Mucosa of rectum (tissue), 2 donors: ENCODE data around the gene TEKT5.

Experiments used
- H3K27ac ChIP-seq, 2 donors: one replicate each; pipeline ENCODE4 v1.7.0; 2013; ENCODE audit warnings: inconsistent platforms in 2 of 2, low read depth in 2 of 2, low read length in 2 of 2
- H3K27me3 ChIP-seq, 2 donors: one replicate each; pipeline ENCODE4 v1.7.0; 2013; ENCODE audit warnings: low read length in 2 of 2; ENCODE audit not compliant: control insufficient read depth in 2 of 2, insufficient read depth in 2 of 2
- H3K36me3 ChIP-seq, 2 donors: one replicate each; pipeline ENCODE4 v1.7.0; 2013; ENCODE audit warnings: low read length in 2 of 2; ENCODE audit not compliant: control insufficient read depth in 2 of 2, insufficient read depth in 2 of 2
- H3K4me1 ChIP-seq, 2 donors: one replicate each; pipeline ENCODE4 v1.7.0; 2013; ENCODE audit warnings: low read length in 2 of 2, mild to moderate bottlenecking in 1 of 2; ENCODE audit not compliant: control insufficient read depth in 2 of 2, insufficient read depth in 2 of 2
- H3K4me3 ChIP-seq, 2 donors: one replicate each; pipeline ENCODE4 v1.7.0; 2013; ENCODE audit warnings: low read length in 2 of 2
- H3K9ac ChIP-seq, 2 donors: one replicate each; pipeline ENCODE4 v1.7.0; 2013; ENCODE audit warnings: low read length in 2 of 2, low read depth in 1 of 2, mild to moderate bottlenecking in 1 of 2
- H3K9me3 ChIP-seq, 2 donors: one replicate each; pipeline ENCODE4 v1.7.0; 2013; ENCODE audit warnings: low read length in 2 of 2; ENCODE audit not compliant: control insufficient read depth in 2 of 2
- donor health status: healthy.
- donor health status: Normal muscosa, but diverticular disease.

The TEKT5 gene

DNA sequence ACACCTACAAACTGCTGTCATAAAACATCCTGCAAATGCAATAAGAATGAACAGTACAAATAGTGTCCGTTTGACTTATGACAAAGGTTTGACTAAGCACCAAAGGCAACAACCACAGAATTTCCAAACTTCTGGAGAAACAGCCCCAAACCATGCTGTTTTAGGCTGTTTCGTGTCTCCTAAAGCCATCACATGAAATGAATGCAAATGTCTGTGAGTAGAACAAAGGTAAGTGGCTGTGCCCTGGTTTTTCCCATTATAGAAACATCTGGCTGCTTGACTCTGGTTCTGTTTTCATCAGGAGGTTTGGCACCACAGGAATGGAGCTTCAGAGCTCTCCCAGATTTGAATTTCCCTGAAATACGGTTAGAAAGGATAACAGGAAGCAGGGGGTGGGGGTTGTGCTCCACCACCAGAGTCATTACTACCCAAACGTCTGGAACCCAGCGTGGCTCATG, 109.7 kb downstream of the TEKT5 start:
- Histone ChIP-seq H3K4me1 (peaks cover 0 to 3% of the 10 kb centered on the region in 2 donors), H3K9ac (no peak overlapping the region), H3K27ac (no peak overlapping the region), H3K27me3 (no peaks in the 10 kb centered on the region), H3K36me3 (no peaks in the 10 kb centered on the region), H3K4me3 (no peak overlapping the region), H3K9me3 (no peaks in the 10 kb centered on the region)

DNA sequence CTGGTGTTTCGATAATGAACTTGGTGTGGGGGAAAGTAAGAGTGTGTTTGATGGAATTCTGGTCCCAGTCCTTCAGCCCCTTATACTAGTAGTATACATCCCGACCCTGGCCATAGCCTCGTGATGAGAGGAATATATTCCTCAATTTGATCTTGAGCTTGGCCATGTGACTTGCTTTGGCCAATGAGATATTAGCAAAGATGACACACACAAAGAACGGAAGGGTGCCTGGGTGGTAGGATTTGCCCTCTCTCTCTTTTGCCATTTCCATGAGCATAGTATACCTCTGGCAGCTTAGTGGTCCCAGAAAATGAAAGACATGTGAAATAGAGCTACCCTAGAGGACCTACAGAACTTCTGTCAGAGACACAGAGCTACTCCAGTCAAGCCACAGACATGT, 111.5 kb downstream of the TEKT5 start:
- Histone ChIP-seq H3K36me3 (no peaks in the 10 kb centered on the region), H3K9me3 (no peaks in the 10 kb centered on the region), H3K27me3 (no peaks in the 10 kb centered on the region), H3K27ac (no peak overlapping the region), H3K4me3 (no peak overlapping the region), H3K9ac (no peak overlapping the region), H3K4me1 (peaks cover 11 to 16% of the 10 kb centered on the region in 2 donors)

DNA sequence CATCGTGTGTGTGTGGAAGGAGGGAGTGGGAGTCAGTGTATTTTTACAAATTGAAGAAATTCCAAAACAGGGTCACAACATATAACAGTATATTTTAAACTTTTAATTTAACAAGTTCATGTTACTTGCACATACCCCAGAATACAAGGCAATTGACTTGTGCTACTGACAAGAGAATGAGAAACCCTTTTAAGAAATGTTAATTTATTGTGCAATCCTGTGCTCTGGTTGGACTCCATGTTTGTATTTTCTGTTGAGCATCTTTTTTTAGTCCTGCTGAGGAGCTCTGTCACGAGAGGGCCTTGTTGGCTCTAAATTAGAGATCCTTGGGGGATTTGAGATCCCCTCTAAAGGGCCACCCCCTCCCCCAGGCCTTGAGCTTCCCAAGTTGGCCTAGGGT, 113.2 kb downstream of the TEKT5 start:
- Histone ChIP-seq H3K4me3 (no peak overlapping the region), H3K27me3 (no peaks in the 10 kb centered on the region), H3K27ac (no peak overlapping the region), H3K9ac (no peak overlapping the region), H3K36me3 (no peaks in the 10 kb centered on the region), H3K9me3 (no peaks in the 10 kb centered on the region), H3K4me1 (peaks cover 25 to 31% of the 10 kb centered on the region in 2 donors)

DNA sequence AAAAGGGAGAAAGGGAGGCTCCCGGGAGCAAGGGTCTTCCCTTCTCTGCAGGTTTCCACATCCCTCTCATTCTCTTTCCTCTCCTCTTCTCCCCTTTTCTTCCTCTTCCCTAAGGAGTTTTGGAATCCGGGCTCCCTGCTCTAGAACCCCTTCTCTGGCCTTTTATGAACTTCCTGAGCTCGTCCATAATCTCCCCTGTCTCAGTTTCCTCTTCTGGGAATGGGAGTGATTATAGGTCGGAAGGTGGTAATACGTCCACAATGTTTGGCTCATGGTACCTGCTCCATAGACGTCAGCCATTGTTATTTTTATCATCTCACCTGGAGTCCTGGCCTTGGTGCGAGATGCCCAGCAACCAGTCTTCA, 113.9 kb downstream of the TEKT5 start:
- H3K4me3 ChIP-seq: peak overlapping the region; percentile 70 to 92
- peaks cover 26 to 31% of the 10 kb centered on the region in 2 donors for H3K4me1 ChIP-seq
- peak overlapping the region; percentile 75 to 98 for H3K9ac ChIP-seq
- no peaks in the 10 kb centered on the region for H3K27me3 ChIP-seq
- H3K36me3 ChIP-seq: no peaks in the 10 kb centered on the region
- no peaks in the 10 kb centered on the region for H3K9me3 ChIP-seq
- H3K27ac ChIP-seq: peak overlapping the region; percentile 95 to 97

DNA sequence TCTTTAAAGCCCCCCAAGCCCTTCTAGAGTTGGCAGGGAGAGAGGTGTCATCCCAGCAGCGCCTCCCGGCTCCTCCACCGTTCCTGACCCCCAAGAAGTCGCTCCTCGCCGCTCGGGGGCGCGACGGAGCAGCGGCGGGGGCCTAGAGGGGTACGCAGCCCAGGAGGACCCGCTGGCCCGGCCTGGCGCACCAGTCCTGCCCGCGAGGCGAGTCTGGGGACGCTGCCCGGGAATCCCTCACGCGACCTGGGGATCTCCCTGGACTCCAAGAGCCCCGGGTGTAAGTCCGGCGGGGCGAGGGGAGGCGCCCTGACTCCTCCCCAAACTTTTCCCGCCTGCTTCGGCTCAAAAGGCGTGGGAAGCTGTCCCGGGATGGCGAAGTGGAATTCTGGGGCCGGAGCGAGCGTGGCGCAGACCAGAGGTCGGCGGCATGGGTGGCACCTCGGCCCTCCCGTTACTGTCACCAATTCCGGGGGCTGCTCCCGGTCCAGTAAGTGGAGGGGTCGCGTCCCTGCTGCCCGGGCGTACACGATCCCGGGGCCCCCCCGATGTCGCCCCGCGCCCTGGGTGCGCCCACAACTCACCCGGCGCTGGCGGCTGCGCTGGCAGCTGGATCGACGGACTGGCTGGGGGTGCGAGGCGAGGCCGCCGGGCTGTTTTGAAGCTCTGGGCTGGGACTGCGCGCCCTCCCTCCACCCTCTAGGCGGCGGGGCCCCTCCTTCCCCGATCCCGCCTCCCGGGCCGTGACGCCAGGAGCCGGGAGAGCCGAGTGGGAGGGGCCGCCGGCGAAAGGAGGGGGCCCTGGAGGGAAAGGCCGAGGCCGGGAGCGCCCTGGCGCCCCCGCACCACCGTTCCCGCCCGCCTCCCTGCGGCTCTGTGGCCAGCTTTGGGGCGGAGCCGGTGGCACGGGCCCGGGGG, 114.5 kb downstream of the TEKT5 start, which contains the start of gene EMP2:
Gene EMP2 (minus strand): TSS at position 634 of the 918 bp plus-strand sequence. CDS start 32,981 bp downstream, outside the sequence.
- no peaks in the 10 kb centered on the region for H3K27me3 ChIP-seq
- peak within 1 kb of the TSS; percentile 75 to 98 for H3K9ac ChIP-seq
- H3K27ac ChIP-seq: peak within 1 kb of the TSS; percentile 95 to 97
- H3K4me1 ChIP-seq: peaks cover 26 to 31% of the 10 kb centered on the region in 2 donors
- no peaks in the 10 kb centered on the region for H3K36me3 ChIP-seq
- peak within 1 kb of the TSS; percentile 70 to 92 for H3K4me3 ChIP-seq
- H3K9me3 ChIP-seq: no peaks in the 10 kb centered on the region

DNA sequence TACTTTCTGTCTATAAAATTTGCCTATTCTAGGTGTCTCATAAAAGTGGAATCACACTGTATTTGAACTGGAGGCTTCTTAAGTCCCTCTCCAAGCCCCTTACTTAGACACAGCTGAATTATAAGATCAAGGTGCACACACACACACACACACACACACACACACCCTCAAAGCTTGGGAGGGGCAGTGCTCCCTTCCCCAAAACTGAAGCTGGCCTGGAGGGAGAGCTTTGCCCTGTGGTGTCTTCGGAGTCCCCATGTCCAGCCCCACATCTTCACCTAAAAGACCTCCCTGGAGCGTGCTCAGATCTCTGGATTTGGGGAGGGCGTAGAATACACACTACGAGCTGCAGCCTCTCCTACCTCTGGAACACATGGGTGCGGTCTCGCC, 115.2 kb downstream of the TEKT5 start:
- H3K4me3 ChIP-seq: peak overlapping the region; percentile 70 to 92

DNA sequence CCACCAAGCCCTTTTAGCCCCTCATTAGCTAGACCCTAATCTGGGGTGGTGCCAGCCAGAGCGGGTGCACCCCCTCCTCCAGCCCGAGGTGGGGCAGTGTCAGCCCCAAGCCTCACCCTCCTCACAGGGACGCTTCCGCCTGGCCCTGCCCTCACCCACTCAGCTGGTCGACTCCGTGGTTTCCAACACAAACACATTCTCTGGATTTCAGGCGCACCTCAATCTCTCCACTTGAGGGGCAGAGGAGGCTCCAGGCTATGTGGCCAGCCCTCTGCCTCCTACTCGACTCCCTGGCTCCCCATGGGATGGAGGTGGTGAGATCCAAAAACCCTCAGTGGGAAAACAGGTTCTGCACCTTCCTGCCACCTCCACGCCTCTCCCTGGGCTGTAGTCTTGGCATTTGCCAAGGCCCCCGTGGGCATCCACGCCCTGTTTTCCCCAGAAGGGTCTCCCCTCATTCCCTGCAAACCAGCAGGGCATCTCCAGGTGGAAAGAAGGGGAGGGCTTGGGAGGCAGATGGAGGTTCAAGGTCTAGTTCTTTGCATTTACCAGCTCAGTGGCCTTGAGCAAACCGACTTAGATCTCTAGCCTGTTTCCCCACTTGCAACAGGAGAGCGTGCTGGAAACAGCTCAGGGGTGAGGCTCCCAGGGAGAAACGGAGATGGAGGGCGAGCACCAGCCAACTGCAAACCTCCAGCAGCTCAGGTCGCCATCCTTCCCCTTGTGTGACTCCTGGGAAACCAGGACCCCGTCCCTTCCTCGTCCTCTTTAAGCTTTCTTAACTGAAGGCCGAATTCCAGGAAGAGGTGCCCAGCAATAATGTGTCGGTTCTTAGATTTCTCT, 116.0 kb downstream of the TEKT5 start:
- peak overlapping the region; percentile 78 to 98 for H3K9ac ChIP-seq
- peak overlapping the region; percentile 95 to 97 for H3K27ac ChIP-seq
- no peaks in the 10 kb centered on the region for H3K9me3 ChIP-seq
- no peaks in the 10 kb centered on the region for H3K36me3 ChIP-seq
- H3K4me3 ChIP-seq: peak overlapping the region; percentile 70 to 92
- peaks cover 26 to 31% of the 10 kb centered on the region in 2 donors for H3K4me1 ChIP-seq
- no peaks in the 10 kb centered on the region for H3K27me3 ChIP-seq

More for the DNA sequence above, 115.2 kb downstream of the TEKT5 start:
- H3K4me1 ChIP-seq: peaks cover 26 to 31% of the 10 kb centered on the region in 2 donors
- H3K27ac ChIP-seq: peak overlapping the region; percentile 95 to 97
- H3K9me3 ChIP-seq: no peaks in the 10 kb centered on the region
- no peaks in the 10 kb centered on the region for H3K27me3 ChIP-seq
- H3K36me3 ChIP-seq: no peaks in the 10 kb centered on the region
- peak overlapping the region; percentile 74 to 98 for H3K9ac ChIP-seq
